Hair follicle dermal papilla cell (primary cell): ENCODE data around the gene HSPA13. TPM values are rescaled to one million over a fixed set of nuclear protein-coding genes. Genes with fewer than 3 reads are reported as not detected.

Experiments used
- total RNA-seq: library from RNA; depleted of rRNA; stranded (reverse); fragments of >200 nt; gene quantifications from 2 replicates; pipeline ENCODE4 v1.2.3, GENCODE V29; 2012

Gene HSPA13, protein sequence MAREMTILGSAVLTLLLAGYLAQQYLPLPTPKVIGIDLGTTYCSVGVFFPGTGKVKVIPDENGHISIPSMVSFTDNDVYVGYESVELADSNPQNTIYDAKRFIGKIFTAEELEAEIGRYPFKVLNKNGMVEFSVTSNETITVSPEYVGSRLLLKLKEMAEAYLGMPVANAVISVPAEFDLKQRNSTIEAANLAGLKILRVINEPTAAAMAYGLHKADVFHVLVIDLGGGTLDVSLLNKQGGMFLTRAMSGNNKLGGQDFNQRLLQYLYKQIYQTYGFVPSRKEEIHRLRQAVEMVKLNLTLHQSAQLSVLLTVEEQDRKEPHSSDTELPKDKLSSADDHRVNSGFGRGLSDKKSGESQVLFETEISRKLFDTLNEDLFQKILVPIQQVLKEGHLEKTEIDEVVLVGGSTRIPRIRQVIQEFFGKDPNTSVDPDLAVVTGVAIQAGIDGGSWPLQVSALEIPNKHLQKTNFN
- 48.3 and 57.4 TPM in 2 replicates for total RNA-seq

GRCh38 chr21:14382835-14383595 is at the start of gene HSPA13:
HSPA13 (minus strand) TSS chr21:14383146; CDS start chr21:14383119, 27 bp downstream.

Other genes starting within 250 kb of the HSPA13 start
- not detected in 2 replicates for gene LIPI, start 172.2 kb downstream of the HSPA13 start, total RNA-seq
- 0.16 and 1.5 TPM in 2 replicates for gene RBM11, start 167.0 kb downstream of the HSPA13 start, total RNA-seq
- not detected in 2 replicates for gene SAMSN1, start 163.2 kb upstream of the HSPA13 start, total RNA-seq